H1 (cell line): ENCODE measurements around the gene DYNAP. TPM values are rescaled to one million over a fixed set of nuclear protein-coding genes. Genes with fewer than 3 reads are reported as not detected.

Source experiments
- CTCF ChIA-PET: fragments of 300-600 bp; sonication (Branson Sonifier 250); formaldehyde crosslinking; loops from one replicate; lab custom pipeline; 2021; ENCODE audit not compliant: partially characterized antibody; lab: Charles Lee
- POLR2A ChIA-PET: fragments of 300-600 bp; sonication (Branson Sonifier 250); formaldehyde crosslinking; loops from one replicate; lab custom pipeline; 2021; ENCODE audit warnings: inconsistent platforms; ENCODE audit not compliant: partially characterized antibody; lab: Charles Lee
- DNase-seq, 2 experiments: peaks; one replicate each; pipeline versions ENCODE4 v3.0.0 to v3.0.0-alpha.2; 2010 to 2022; ENCODE audit warnings: low spot score in 2 of 2, low read depth in 1 of 2, mixed read lengths in 1 of 2
- FAIRE-seq: peaks from 2 replicates; lab custom pipeline; 2011; peaks lifted over from hg19 to GRCh38; lab: Jason Lieb, UNC
- H2AFZ ChIP-seq: 2 replicates; pipeline ENCODE4 v1.8.1; 2012; ENCODE audit warnings: low read length, inconsistent platforms
- H2AK5ac ChIP-seq: 2 replicates; pipeline ENCODE4 v1.6.1; 2013; ENCODE audit warnings: low read depth, low read length
- H2BK120ac ChIP-seq: replicated peaks from 2 replicates; pipeline ENCODE3; 2013; ENCODE audit warnings: low read depth, low read length, inconsistent platforms
- H2BK12ac ChIP-seq: 2 replicates; pipeline ENCODE4 v1.6.1; 2013; ENCODE audit warnings: low read depth, low read length
- H2BK15ac ChIP-seq: 2 replicates; pipeline ENCODE4 v1.6.1; 2013; ENCODE audit warnings: low read length
- H2BK20ac ChIP-seq: 2 replicates; pipeline ENCODE4 v1.6.1; 2013; ENCODE audit warnings: low read length
- H2BK5ac ChIP-seq: 2 replicates; pipeline ENCODE4 v1.6.1; 2013; ENCODE audit warnings: low read depth, low read length
- H3K14ac ChIP-seq: 2 replicates; pipeline ENCODE4 v1.6.1; 2013; ENCODE audit warnings: inconsistent platforms; ENCODE audit not compliant: insufficient read length
- H3K18ac ChIP-seq: 2 replicates; pipeline ENCODE4 v1.6.1; 2013; ENCODE audit warnings: low read length; ENCODE audit errors: extremely low read depth
- H3K23ac ChIP-seq: 2 replicates; pipeline ENCODE4 v1.6.1; 2013; ENCODE audit warnings: inconsistent platforms; ENCODE audit not compliant: insufficient read length
- H3K23me2 ChIP-seq: 2 replicates; pipeline ENCODE4 v1.6.1; 2013; ENCODE audit warnings: low read depth, low read length
- H3K27ac ChIP-seq: 2 replicates; pipeline ENCODE4 v1.6.1; 2011; ENCODE audit warnings: low read depth, low read length, inconsistent platforms
- H3K27me3 ChIP-seq, 4 experiments: replicated peaks in 1 of 4; 1 replicate in 1 of 4; 2 replicates in 3 of 4; pipeline versions ENCODE4 v1.6.1 to v1.8.1; 2011 to 2013; ENCODE audit warnings: low read length in 3 of 4, mild to moderate bottlenecking in 3 of 4, inconsistent platforms in 2 of 4, mixed read lengths in 2 of 4, moderate library complexity in 1 of 4; ENCODE audit not compliant: control insufficient read depth in 3 of 4, insufficient read depth in 3 of 4; ENCODE audit errors: extremely low read depth in 1 of 4
- H3K36me3 ChIP-seq, 4 experiments: 2 replicates each; pipeline versions ENCODE4 v1.6.1 to v1.8.1; 2011 to 2013; ENCODE audit warnings: mild to moderate bottlenecking in 4 of 4, low read length in 3 of 4, moderate library complexity in 2 of 4, control low read depth in 1 of 4, inconsistent platforms in 1 of 4; ENCODE audit not compliant: insufficient read depth in 4 of 4, control insufficient read depth in 2 of 4
- H3K4ac ChIP-seq: replicated peaks from 2 replicates; pipeline ENCODE3; 2013; ENCODE audit warnings: low read length, low read depth, mixed read lengths, inconsistent platforms; ENCODE audit not compliant: insufficient read length
- H3K4me1 ChIP-seq, 4 experiments: replicated peaks in 1 of 4; 1 replicate in 1 of 4; 2 replicates in 3 of 4; pipeline versions ENCODE4 v1.6.1 to v1.8.1; 2011 to 2013; ENCODE audit warnings: low read length in 3 of 4, inconsistent platforms in 2 of 4, mixed read lengths in 1 of 4; ENCODE audit not compliant: insufficient read depth in 4 of 4, control insufficient read depth in 3 of 4
- H3K4me2 ChIP-seq, 2 experiments: 2 replicates each; pipeline versions ENCODE4 v1.6.1 to v1.8.1; 2011 to 2013; ENCODE audit warnings: low read depth in 2 of 2, low read length in 2 of 2, control low read depth in 1 of 2, inconsistent platforms in 1 of 2, mild to moderate bottlenecking in 1 of 2; ENCODE audit not compliant: insufficient read depth in 1 of 2
- H3K4me3 ChIP-seq, 4 experiments: fragments of 200-600, 300-600 bp in 1 of 4; sonication (generic), shearing (Covaris generic), sonication (Bioruptor Twin) in 1 of 4; 2 replicates each; pipeline versions ENCODE4 v1.5.1 to v1.8.1; 2011 to 2016; ENCODE audit warnings: low read length in 4 of 4, low read depth in 3 of 4, control low read depth in 2 of 4, inconsistent platforms in 2 of 4, mild to moderate bottlenecking in 2 of 4, mixed read lengths in 1 of 4, moderate library complexity in 1 of 4; ENCODE audit not compliant: insufficient read depth in 2 of 4; ENCODE audit errors: extremely low read depth in 1 of 4
- H3K56ac ChIP-seq: replicated peaks from 2 replicates; pipeline ENCODE3; 2013; ENCODE audit warnings: low read depth, mild to moderate bottlenecking, mixed read lengths, low read length, inconsistent platforms; ENCODE audit not compliant: insufficient read length
- H3K79me1 ChIP-seq: 2 replicates; pipeline ENCODE4 v1.6.1; 2013; ENCODE audit warnings: low read depth, low read length, control low read depth
- H3K79me2 ChIP-seq, 2 experiments: 2 replicates each; pipeline versions ENCODE4 v1.6.1 to v1.8.1; 2012 to 2013; ENCODE audit warnings: low read length in 2 of 2, mild to moderate bottlenecking in 2 of 2, inconsistent platforms in 1 of 2; ENCODE audit not compliant: insufficient read depth in 2 of 2, control insufficient read depth in 1 of 2
- H3K9ac ChIP-seq, 4 experiments: replicated peaks in 1 of 4; 1 replicate in 1 of 4; 2 replicates in 3 of 4; pipeline versions ENCODE4 v1.6.1 to v1.8.1; 2011 to 2013; ENCODE audit warnings: low read depth in 3 of 4, low read length in 3 of 4, control low read depth in 2 of 4, mild to moderate bottlenecking in 2 of 4, moderate library complexity in 2 of 4, inconsistent platforms in 1 of 4; ENCODE audit errors: extremely low read depth in 1 of 4
- H3K9me3 ChIP-seq, 2 experiments: 2 replicates each; pipeline versions ENCODE4 v1.6.1 to v1.8.1; 2012 to 2013; ENCODE audit warnings: mild to moderate bottlenecking in 2 of 2, moderate library complexity in 2 of 2, control low read depth in 1 of 2, inconsistent platforms in 1 of 2, low read depth in 1 of 2, low read length in 1 of 2, mixed read lengths in 1 of 2; ENCODE audit not compliant: insufficient read depth in 2 of 2
- H4K20me1 ChIP-seq, 2 experiments: replicated peaks in 1 of 2; 2 replicates each; pipeline versions ENCODE3 to v1.8.1; 2011 to 2013; ENCODE audit warnings: inconsistent platforms in 2 of 2, low read length in 2 of 2, mild to moderate bottlenecking in 1 of 2; ENCODE audit not compliant: insufficient read depth in 2 of 2, control insufficient read depth in 1 of 2
- H4K5ac ChIP-seq: 2 replicates; pipeline ENCODE4 v1.6.1; 2013; ENCODE audit warnings: low read length, low read depth, mixed read lengths, inconsistent platforms; ENCODE audit not compliant: insufficient read length
- H4K8ac ChIP-seq: 2 replicates; pipeline ENCODE4 v1.8.0; 2013; ENCODE audit warnings: mild to moderate bottlenecking, moderate library complexity, low read length, inconsistent platforms; ENCODE audit not compliant: insufficient read depth; ENCODE audit errors: extremely low read depth
- H4K91ac ChIP-seq: replicated peaks from 2 replicates; pipeline ENCODE3; 2013; ENCODE audit warnings: low read length, mixed read lengths, inconsistent platforms; ENCODE audit not compliant: insufficient read length
- CBX5 ChIP-seq: fragments of 300-800, 300-1000 bp; sonication (generic); IDR thresholded peaks from 2 replicates; pipeline ENCODE4 v1.7.1; 2016; ENCODE audit warnings: antibody characterized with exemption, low read length, low read depth
- POLR2A ChIP-seq, 2 experiments: IDR thresholded peaks; 1 replicate in 1 of 2; 2 replicates in 1 of 2; pipeline ENCODE4 v1.6.1; 2011; ENCODE audit warnings: low read depth in 2 of 2, low read length in 2 of 2, mild to moderate bottlenecking in 2 of 2; ENCODE audit errors: control extremely low read depth in 1 of 2
- TAF1 ChIP-seq: IDR thresholded peaks from 2 replicates; pipeline ENCODE4 v1.6.1; 2011; ENCODE audit warnings: mild to moderate bottlenecking, low read depth, low read length
- WGBS, 2 experiments: shearing (Covaris generic) in 1 of 2; methylation state at CpG; one replicate each; pipeline versions ENCODE4 v1.1.6 to v1.1.7; 2013 to 2015; ENCODE audit warnings: low lambda C conversion rate in 2 of 2, mixed read lengths in 2 of 2, inconsistent platforms in 1 of 2, low coverage in 1 of 2, missing lambda C conversion rate in 1 of 2; ENCODE audit not compliant: insufficient replicate concordance in 2 of 2, insufficient coverage in 1 of 2, insufficient read length in 1 of 2; ENCODE audit errors: extremely low coverage in 1 of 2, missing lambda C conversion rate in 1 of 2; 5-methylcytosine and 5-hydroxymethylcytosine counted together
- polyA plus RNA-seq, 7 experiments: library from polyadenylated mRNA; depleted of rRNA in 3 of 7; stranded (reverse) in 5 of 7; unstranded in 2 of 7; fragments of >200 nt in 5 of 7; fragments of 200-250 nt in 2 of 7; gene quantifications; 1 replicate in 5 of 7; 2 replicates in 1 of 7; 4 replicates in 1 of 7; pipeline versions ENCODE4 v1.2.1 to v1.2.3, GENCODE V29; 2011 to 2013; ENCODE audit warnings: missing spikeins in 2 of 7, mixed read lengths in 2 of 7
- total RNA-seq: library from RNA; stranded (reverse); fragmentation: NEBNext Ultra II Directional; extraction: Animal tissue kit (Norgen Biotek cat#: 25700); gene quantifications from 2 replicates; pipeline ENCODE4 v1.2.1, GENCODE V29; 2021

The DYNAP gene
- total and polyA plus RNA-seq, 2 of the 8 experiments (the other 6 are each of a cell fraction or from before 2014, with no cell fraction given), result 0.22 to 1.5 TPM

GRCh38 chr18:54555996-54556395 is 35.0 kb upstream of the DYNAP start:
- H3K18ac ChIP-seq, result no peak overlapping the region
- H2BK20ac ChIP-seq, result no peak overlapping the region
- ChIA-PET POLR2A (no interaction called here), CTCF (interaction anchor here (1.2 to 2.6 kb wide), 4 partner anchors 90 to 116 kb away, joined by 3 to 15 read pairs (median 7); no protein-coding TSS in a partner anchor)
- no peak overlapping the region for H3K4me3 ChIP-seq
- H2AFZ ChIP-seq, result no peak overlapping the region
- peaks cover 0 to 3% (median 0%) of the 10 kb centered on the region in 4 experiments; a peak in 1 of 8 replicates for H3K36me3 ChIP-seq
- H3K79me1 ChIP-seq, result no peaks in the 10 kb centered on the region
- no peak overlapping the region for H2BK12ac ChIP-seq
- H3K23me2 ChIP-seq, result no peaks in the 10 kb centered on the region
- peaks cover 16 to 18% of the 10 kb centered on the region in 2 experiments for H3K9me3 ChIP-seq
- no peak overlapping the region for H3K14ac ChIP-seq
- H4K91ac ChIP-seq, result no peak overlapping the region
- 95% methylated on average over 1 of the region's 1 CpG; no CpG with 5 or more reads in 1 of the 2 experiments for WGBS, 2 experiments
- H3K79me2 ChIP-seq, result no peaks in the 10 kb centered on the region
- peaks cover 0 to 3% (median 1%) of the 10 kb centered on the region in 4 experiments; a peak in 5 of 7 replicates for H3K4me1 ChIP-seq
- H2AK5ac ChIP-seq, result no peak overlapping the region
- no peak overlapping the region for H2BK15ac ChIP-seq
- no peak overlapping the region for H2BK120ac ChIP-seq
- no peaks in the 10 kb centered on the region for H4K20me1 ChIP-seq
- H3K56ac ChIP-seq, result no peak overlapping the region
- H3K9ac ChIP-seq, result no peak overlapping the region
- no peak overlapping the region for H3K4me2 ChIP-seq
- no peak overlapping the region for H3K23ac ChIP-seq
- no peak for FAIRE-seq
- no peak overlapping the region for H3K27ac ChIP-seq
- no peak overlapping the region for H4K5ac ChIP-seq
- no peak for DNase-seq
- H4K8ac ChIP-seq, result no peak overlapping the region
- H3K27me3 ChIP-seq, result no peaks in the 10 kb centered on the region
- H2BK5ac ChIP-seq, result no peak overlapping the region
- H3K4ac ChIP-seq, result no peak overlapping the region
- TF ChIP-seq TAF1, result no peak
- TF ChIP-seq CBX5, result no peak
- no peak for TF ChIP-seq POLR2A (IDR thresholded peaks at IDR 0.05; ENCODE audit: control extremely low read depth in 1 of 2, low read depth in 2 of 2, low read length in 2 of 2)
